ENCODE measurements around the gene SRRT.

- TF ChIP-seq CTCF (IDR thresholded peaks at IDR 0.05) (no peak), EZH2 (IDR thresholded peaks at IDR 0.05; ENCODE audit: borderline replicate concordance, insufficient read depth, low read depth, low read length, poor library complexity, severe bottlenecking) (no peak)
Observed at GRCh38 chr7:100882785-100883526, 8.1 kb downstream of the SRRT start.
